Sigmoid colon (tissue), 4 donors: ENCODE data around the gene CCDC154.

Experiments used
- CTCF ChIP-seq, 4 experiments: fragments of 450-650 bp in 3 of 4; fragments of 200-600 bp in 1 of 4; IDR thresholded peaks; one replicate each; pipeline ENCODE4 v1.5.1; 2016 to 2019; ENCODE audit warnings: antibody characterized with exemption in 4 of 4, mild to moderate bottlenecking in 3 of 4, moderate library complexity in 2 of 4
- EP300 ChIP-seq, 4 donors: sonication (generic); formaldehyde crosslinking; IDR thresholded peaks; one replicate each; pipeline ENCODE4 v1.6.1; 2017; ENCODE audit warnings: antibody characterized with exemption in 4 of 4
- POLR2AphosphoS5 ChIP-seq, 4 donors: sonication (generic); formaldehyde crosslinking; IDR thresholded peaks; one replicate each; pipeline ENCODE4 v1.6.1; 2017; ENCODE audit warnings: antibody characterized with exemption in 4 of 4

GRCh38 chr16:1492082-1492922 is 47.9 kb upstream of the CCDC154 start:
- TF ChIP-seq CTCF (IDR thresholded peaks at IDR 0.05) (no peak), POLR2AphosphoS5 (IDR thresholded peaks at IDR 0.05) (no peak), EP300 (IDR thresholded peaks at IDR 0.05) (no peak)
